Fibroblast of peridontal ligament (primary cell): ENCODE results near the gene KRTAP5-4.
"Not testable (repeated sequence)": the region's sequence is repeated elsewhere in the genome, so short reads cannot be mapped to it uniquely, and the experiment has no call there.

Experiments
- DNase-seq: peaks from one replicate; pipeline ENCODE4 v3.0.0-alpha.2; 2010; ENCODE audit errors: extremely low read depth

Gene KRTAP5-4

DNA sequence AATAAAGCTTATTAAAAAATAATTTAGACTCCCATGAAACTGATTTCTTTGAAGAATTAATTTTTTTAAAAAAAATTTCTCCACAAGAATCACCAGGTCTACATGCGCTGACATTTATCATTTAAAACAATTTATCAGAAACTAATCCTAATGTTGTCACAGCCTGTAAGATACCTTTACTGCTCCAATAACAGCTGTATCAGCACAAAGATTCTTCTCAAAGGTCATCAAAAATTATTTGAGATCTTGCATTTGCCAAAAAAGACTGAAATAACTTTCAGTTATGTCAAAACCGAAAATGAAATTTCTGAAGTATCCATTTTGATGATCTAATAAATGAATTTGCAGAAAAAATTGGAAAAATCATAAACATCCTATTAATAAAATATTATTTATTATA is 15.7 kb upstream of the KRTAP5-4 start:
- no peak for DNase-seq

DNA sequence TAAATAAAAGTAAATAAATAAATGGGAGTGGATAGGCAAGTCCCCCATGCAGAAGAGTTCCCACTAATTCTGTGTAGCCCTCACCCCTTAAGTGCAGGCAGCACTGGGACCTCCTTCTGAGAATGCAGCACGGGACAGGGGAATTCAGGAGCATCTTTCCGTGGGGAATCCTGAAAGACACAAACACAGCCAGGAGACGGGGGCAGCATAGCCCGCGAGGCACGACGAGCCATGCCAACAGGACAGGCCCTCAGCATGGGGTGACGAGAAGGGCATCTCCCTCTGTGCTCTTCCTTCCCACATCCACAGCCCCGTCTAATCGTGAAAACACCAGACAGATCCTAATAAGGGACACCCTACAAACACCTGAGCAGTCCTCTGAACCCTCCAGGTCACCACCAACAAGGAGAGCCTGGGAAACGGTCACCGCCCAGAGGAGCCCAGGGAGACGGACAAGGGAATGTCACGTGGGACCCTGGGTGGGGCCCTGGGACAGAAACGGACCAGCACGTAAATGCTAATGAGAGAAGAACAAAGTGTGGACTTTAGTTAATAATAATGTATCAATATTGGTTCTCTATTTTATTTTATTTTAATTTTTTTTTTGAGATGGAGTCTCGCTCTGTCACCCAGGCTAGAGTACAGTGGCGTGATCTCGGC is 14.5 kb upstream of the KRTAP5-4 start:
- no peak for DNase-seq

DNA sequence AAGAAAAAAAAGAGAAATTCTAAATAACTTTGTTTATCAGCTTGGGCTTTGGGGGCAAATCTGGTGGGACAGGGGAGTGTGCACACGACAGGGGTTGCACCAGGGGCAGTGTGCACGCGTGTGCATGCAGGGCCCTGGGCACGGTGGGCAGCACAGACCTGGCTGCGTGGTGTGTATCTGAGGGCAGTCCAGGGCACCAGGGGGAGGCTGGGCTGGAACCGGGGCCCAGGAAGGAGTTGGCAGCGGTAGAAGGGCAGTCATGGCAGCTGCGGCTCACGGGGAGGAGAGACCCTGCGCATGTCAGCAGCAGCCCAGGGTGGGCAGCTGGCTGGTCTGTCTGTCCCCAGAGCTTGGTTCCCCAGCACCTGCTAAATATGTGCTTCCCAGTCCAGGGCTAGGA is 11.9 kb upstream of the KRTAP5-4 start:
- DNase-seq = no peak

DNA sequence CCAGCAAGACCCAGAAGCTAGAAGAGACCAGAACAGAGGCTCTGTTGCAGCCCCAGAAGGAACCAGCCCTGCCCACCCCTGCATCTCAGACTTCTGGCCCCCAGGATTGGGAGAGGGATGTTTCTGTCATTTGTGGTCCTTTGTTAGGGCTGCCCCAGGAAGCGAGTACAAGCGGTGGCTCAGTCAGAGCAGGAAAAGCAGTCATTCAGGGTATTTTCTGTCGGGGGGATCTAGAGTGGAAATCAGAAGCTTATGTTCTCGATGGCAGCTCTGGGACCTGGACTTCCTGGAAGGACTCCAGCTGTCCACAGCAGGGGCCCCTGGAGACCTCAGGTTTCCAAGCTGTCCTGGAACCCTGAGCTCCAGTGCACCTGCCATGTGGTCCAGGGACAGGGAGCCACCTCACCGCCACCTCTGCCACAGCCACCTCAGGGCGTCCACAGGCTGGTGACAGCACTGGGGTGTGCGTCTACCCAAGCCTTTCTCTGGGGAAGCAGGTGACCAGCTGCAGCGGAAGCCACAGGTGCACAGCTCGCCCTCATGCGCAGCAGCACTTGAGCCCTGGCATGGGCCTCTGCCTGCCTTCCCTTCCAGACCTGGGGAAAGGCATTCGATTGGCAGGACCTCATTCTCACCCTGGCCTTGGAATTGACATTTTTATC is 10.2 kb upstream of the KRTAP5-4 start:
- no peak for DNase-seq

DNA sequence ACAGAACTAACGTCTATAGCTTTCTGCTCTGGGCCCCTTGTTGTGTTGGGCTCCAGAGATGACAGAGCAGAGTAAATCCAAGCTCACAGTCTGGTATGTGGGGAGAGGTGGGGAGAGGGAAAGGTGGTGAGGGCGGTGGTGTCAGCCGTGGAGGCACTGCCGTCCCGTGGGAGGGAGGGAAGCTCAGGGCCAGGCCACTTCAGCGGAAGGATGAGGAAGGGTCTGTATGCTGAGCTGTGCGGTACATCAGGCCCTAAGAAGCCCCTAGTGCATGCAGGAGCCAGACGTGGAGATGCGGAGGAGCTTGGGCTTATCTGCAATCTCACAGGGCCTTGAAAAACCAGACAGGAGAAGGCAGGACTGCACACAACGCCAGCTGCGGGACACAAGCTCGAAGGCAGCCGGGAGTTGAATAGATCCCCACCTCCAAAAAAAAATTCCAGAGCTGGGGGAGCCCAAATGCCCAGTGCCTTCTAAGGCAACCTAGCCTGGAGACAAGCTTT is 9.2 kb upstream of the KRTAP5-4 start:
- no peak for DNase-seq

DNA sequence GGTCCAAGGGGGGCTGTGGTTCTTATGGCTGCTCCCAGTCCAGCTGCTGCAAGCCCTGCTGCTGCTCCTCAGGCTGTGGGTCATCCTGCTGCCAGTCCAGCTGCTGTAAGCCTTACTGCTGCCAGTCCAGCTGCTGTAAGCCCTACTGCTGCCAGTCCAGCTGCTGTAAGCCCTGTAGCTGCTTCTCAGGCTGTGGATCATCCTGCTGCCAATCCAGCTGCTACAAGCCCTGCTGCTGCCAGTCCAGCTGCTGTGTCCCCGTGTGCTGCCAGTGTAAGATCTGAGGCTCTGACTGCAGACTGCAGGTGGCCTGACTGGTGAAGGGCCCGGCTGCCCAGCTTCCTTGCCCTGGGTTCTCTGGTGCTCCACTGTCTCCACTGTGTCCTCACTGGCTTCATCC is 8.3 kb upstream of the KRTAP5-4 start:
- DNase-seq = no peak

DNA sequence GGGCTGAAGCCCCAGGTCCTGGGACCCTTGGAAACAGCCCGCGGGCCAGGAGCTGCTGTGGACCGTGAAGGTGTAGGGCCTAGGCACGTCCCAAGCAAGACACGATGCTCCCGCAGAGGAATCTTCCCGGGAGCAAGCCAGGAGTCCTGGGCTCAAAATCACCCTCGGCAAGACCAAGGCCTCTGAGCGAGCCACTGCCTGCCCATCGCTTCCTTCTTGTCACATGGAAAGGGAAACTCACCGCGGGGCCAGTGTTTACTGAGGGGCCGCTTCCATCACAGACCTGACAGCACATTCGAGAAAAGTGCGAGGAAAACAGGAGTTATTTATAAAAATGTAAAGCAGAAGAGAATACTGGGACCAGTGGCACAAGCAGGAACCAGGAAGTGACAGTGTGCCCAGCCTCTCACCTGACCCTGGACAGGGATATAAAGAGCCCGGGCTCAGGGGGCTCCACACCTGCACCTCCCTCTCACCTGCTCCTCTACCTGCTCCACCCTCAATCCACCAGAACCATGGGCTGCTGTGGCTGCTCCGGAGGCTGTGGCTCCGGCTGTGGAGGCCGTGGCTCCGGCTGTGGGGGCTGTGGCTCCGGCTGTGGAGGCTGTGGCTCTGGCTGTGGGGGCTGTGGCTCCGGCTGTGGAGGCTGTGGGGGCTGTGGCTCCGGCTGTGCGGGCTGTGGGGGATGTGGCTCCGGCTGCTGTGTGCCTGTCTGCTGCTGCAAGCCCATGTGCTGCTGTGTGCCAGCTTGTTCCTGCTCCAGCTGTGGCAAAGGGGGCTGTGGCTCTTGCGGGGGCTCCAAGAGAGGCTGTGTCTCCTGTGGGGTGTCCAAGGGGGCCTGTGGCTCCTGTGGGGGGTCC is 7.6 kb upstream of the KRTAP5-4 start, which contains the start of gene KRTAP5-5:
KRTAP5-5 (plus strand) TSS at position 450 of the 860 bp plus-strand sequence; CDS start at position 516, 66 bp downstream.
- no peak for DNase-seq

DNA sequence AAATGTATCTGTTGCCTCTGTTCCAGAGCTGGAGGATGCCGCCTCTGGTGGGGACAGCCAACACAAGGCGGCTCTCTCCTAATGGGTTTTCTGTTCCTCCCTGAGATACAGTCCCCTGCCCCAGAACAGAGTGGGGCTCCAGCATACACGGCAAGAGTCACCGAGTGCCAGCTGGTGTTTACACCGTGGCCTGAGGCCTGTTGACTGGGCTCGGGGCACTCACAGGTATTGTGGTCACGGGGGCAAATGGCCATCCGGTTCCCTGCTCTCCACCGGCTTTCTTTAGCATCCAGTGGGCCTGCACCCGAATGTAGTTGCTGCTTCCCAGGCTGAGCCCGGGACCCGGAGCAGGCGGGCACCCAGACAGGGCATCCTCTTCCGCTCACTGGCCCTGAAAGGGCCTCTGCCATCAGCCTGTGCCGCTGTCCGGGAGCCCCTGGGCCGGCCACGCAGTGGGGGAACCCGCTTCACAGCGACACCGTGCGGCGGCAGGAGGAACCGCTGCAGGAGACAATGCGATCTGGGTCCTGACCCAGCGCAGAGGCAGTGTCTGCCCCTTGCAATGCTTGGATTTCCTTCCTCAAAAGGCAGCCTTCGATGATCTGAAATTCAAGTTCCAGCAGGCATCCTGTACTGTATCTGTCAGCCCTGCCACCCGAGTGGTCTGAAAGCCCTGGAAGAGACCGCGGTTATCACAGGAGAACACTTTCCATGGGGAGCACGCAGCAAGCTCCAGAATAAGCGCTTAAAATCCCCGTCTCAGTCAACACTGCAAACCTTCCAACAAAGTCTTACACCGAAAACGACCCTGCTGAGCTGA is 6.8 kb upstream of the KRTAP5-4 start:
- DNase-seq = peak; percentile 13

DNA sequence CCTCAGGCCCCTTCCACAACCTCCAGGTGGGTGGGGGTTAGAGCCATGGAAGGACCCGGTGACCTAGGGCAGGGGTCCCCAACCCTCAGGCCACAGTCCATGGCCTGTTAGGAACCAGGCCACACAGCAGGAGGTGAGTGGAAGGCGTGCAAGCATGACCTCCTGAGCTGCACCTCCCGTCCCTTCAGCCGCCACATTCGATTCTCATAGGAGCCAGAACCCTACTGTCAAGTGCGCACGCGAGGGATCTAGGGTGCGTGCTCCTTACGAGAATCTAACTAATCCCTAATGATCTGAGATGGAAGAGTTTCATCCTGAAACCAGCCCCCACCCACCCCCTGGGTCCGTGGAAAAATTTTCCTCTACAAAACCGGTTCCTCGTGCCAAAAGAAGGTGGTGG is 3.6 kb upstream of the KRTAP5-4 start:
- DNase-seq = no peak

DNA sequence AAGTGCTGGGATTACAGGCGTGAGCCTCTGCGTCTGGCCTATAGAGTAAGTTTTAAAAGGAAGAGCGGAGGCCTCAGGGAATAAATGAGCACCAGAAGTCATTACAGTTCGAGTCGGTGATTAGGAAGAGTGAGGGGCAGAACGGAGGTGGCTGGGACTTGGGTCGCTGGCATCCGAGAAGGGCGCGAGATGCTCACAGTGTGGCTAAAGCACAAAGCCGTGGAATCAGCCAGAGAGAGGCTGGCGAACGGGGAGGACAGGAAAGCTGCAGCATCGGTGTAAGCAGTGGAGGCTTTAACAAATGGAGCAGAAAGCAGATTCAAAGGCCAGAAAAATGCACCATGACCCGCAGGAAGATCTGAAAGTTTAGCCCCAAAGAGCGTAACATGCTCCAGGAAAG is 2.7 kb upstream of the KRTAP5-4 start:
- no peak for DNase-seq

DNA sequence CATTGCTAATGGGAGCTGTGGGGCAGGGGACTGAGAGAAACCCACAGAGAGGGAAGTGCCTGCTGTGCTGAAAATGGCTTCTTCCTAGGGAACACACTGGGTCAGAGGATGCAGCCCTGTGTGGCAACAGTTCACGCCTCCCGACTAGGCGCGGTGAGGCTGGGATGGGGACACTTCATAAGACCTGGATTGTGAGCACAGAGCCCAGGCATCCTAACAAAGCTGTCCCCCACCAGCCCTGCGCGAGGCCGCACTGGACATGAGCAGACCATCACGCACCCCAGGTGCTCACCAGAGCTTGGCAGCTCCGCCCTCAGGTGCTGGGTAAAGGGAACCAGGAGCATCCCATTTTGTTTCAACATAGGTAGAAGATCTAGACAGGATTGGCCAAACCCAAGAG is 1.8 kb upstream of the KRTAP5-4 start:
- no peak for DNase-seq

DNA sequence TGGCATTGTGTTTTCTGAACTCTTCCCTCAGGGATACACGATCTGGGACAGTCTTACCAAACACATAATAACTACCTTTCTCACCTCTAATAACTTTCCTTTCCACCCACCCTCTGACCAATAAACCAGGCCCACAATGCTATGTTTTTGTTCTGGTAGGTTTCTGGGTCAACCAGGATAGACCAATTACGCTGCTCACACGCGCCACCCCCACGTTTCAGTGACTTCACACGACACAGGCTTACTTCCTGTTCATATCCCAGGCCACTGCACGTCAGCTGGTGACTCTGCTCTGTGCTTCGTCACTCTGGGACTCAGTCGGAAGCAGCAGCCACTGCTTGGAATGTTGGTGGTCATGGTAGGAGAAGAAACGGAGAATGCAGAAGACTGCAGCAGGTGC is 2.5 kb downstream of the KRTAP5-4 start:
- no peak for DNase-seq

DNA sequence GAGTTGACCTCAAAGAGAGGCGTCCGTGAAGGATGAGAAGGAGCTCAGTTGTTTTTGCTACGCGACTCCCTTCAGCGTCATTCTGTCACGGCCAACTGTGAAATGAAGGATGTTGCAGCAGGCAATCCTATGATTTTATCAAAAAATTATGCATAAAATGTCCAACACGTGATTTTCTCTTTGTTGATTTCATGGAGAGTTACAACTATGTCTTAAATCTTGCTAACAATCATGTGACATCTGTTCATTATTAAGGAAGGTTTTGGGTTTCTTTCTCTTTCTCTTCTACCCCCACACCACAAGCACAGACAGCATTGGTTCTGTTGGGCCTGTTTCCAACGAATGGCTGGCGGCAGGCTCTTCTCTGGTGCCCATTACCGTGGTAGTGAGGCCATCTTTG is 3.7 kb downstream of the KRTAP5-4 start:
- peak; percentile 54 for DNase-seq

DNA sequence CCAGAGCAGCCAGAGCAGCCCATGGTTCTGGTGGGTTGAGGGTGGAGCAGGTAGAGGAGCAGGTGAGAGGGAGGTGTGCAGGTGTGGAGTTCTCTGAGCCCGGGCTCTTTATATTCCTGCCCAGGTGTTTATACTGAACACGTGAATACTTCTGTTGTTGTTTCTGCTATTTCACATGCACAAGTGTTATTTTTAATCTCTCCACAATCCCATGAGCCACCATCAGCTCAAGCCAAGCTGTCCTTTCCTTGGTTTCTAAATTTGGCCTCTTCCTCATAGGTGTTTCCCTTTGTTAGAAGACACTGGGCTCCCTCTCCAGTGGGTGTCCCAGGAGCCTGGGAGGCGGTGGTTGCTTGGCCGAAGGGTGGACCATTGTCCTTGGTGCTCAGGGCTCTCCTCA is 13.6 kb downstream of the KRTAP5-4 start, which contains the start of gene KRTAP5-3:
KRTAP5-3 (minus strand) TSS at position 101 of the 400 bp plus-strand sequence; CDS start at position 23, 78 bp downstream.
- DNase-seq = no peak

DNA sequence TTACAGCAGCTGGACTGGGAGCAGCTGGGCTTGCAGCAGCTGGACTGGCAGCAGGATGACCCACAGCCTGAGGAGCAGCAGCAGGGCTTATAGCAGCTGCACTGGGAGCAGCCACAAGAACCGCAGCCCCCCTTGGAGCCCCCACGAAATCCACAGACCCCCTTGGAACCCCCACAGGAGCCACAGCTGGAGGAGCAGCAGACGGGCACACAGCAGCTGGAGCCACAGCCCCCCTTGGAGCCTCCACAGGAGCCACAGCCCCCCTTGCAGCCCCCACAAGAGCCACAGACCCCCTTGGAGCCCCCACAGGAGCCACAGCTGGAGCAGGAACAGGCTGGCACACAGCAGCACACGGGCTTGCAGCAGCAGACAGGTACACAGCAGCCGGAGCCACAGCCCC is 14.0 kb downstream of the KRTAP5-4 start:
- DNase-seq = not testable (repeated sequence)

DNA sequence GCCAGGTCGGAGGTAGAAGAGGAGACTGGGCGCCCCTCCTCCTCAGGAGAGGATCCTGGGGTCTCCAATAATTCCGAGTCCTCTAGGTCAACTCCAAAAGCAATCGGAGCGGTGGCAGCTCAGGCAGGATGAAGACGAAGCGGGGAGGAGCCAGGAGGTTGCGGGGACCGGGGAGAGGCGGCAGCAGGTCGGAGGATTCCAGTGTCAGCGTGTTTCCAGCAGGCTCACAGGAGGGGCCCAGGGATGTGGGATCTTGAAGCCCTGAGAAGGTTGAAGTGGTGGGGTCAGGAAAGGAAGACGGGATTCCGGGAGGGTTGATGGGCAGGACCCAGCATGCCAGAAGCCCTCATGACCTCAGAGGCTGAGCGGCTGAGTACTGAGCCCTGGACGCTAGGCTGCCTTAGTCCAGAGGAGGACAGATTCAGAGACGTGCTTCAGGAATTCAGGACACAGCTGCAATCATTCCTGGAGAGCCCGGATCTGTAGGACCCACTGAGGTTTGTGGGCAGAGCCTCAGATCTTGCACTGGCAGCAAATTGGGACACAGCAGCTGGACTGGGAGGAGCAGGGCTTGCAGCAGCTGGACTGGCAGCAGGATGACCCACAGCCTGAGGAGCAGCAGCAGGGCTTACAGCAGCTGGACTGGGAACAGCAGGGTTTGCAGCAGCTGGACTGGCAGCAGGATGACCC is 14.6 kb downstream of the KRTAP5-4 start:
- DNase-seq = not testable (repeated sequence)

DNA sequence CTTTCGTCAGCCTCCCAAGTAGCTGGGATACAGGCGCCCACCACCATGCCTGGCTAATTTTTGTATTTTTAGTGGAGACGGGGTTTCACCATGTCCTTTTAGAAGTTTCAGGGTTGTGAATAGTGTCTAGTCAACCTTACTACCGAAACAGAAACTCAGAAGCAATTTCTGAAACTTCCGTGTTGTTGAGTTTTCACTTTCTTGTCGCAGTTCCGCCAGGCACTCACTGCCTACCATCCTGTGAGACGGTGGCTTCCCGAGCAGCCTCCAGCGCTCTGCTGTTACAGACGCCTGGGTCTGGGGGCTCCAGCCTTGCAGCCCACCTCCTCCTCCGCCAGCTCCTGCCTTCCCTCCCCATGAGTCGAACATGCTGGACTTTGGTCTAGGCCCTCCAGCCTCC is 16.0 kb downstream of the KRTAP5-4 start:
- DNase-seq = not testable (repeated sequence)

DNA sequence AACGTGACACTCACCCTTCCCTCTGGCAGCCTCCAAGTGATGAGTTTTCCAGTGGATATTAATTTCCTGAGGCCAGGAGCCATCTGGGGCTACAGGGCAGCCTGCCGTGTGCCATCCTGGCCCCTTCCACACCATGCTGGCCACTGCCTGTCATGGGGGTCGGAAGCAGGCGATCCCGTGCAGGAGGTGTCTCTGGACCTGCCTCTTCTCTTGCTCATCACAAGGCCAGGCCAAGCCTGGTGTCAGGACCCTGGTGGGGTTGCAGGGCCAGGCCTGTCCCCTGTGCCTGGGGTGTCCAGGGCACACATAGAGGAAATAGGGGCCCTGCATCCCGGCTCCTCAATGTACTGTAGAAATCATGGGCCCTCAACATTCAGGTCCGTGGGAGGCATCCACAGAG is 17.2 kb downstream of the KRTAP5-4 start:
- DNase-seq = no peak

DNA sequence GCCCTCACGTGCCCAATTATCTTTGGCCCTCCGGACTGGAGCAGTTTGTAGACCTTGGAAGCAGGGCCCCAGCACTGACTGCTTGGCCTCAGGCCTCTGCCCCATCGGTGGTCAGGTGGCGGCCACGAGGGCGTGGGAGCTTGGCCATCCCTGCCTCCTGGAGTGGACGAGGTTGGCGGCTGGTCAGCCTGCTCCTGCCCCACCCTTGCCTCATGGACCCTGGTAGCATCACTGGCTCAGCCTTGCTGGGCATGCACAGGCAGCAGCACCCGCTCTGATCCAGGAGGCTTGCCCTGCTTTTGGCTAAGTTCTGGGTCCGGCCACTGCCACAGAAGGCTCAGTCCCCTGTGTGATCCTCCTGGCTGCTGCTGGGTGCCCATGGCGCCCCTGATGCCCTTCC is 17.8 kb downstream of the KRTAP5-4 start:
- no peak for DNase-seq

DNA sequence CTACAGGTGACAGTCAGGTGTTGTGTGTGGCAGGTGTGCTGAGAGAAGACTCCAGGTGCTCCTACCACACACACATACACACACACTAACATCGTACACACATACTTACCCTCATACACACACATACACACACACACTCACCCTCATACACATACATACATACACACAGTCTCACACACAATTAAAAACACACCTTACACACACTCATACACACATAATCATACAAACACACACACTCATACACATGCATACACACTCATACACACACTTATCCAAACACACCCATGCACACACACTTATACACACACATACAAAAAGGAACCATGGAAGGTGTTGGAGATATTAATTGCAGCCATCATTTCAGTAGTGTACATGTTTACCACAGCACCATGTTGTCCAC is 18.3 kb downstream of the KRTAP5-4 start:
- DNase-seq = no peak

DNA sequence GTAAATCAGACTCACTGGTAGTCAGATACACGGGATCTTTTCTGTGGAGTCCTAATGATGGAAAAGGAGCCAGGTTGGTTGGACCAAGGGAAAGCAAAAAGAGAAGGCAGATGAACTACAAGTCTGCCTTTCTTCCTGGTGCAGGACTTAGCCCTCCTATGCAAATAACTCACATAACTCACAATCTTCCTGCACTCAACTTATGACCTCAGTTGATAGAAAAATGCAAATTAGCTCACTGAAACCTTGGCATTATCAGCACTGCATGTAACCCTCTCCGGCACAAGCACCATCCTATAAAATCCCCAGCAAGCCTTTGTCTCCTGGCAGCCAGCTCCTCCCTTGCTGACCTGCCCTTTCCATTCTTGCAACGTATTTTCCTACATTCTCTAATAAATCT is 20.3 kb downstream of the KRTAP5-4 start:
- not testable (repeated sequence) for DNase-seq
